A172 (cell line): ENCODE results near the gene RABL6. TPM values are rescaled to one million over a fixed set of nuclear protein-coding genes. Genes with fewer than 3 reads are reported as not detected.
"Not testable (repeated sequence)": the region's sequence is repeated elsewhere in the genome, so short reads cannot be mapped to it uniquely, and the experiment has no call there.

Experiments used
- DNase-seq: peaks from one replicate; pipeline ENCODE4 v3.0.0-alpha.2; 2015; ENCODE audit warnings: low spot score
- total RNA-seq: library from RNA; depleted of rRNA; stranded (reverse); fragments of >200 nt; shearing (Covaris generic); gene quantifications from 2 replicates; pipeline ENCODE4 v1.2.3, GENCODE V29; 2014; rRNA removed

Gene RABL6
- 138 and 144 TPM in 2 replicates for total RNA-seq

DNA sequence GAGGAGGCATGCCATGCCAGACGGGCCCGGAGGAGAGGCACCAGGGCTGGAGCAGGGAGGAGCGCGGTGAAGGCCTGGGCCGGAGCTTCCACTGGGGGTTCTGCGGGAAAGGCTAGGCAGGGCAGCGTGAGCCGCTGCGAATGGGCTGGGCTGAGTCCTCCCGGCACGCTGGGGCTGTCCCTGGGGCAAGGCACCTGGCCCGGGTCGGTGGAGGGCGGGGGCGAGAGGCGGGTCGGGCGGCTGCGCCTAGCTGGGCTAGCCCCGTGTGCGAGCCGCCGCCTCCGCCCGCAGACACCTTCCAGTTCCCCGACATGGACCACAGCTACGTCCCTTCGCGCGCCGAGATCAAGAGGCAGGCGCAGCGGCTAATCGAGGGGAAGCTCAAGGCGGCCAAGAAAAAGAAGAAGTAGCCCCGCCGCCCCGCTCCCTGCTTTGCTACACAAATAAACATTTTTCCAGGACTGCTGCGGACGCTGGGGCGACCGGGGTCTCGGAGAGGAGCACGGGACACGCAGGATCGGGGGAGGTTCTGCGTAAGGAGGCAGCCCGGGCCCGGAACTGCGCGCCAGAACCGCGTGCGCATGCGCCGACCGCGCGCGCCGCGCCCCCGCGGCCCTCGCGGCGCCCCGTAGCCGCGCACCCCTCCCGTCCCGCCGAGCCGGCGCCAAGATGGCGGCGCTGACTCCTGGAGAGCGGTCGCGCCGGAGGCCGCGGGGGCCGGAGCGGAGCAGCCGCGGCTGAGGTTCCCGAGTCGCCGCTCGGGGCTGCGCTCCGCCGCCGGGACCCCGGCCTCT lies at the start of gene RABL6:
Gene RABL6, plus strand, starts transcription at position 668 of the 794 bp plus-strand sequence. CDS start 249 bp downstream, outside the sequence.
- DNase-seq = peak; percentile 60

GRCh38 chr9:136759001-136759400 lies 48.7 kb upstream of the RABL6 start:
- no peak for DNase-seq

- DNase-seq = no peak
Measured at GRCh38 chr9:136759436-136760325, 48.1 kb upstream of the RABL6 start.

DNA sequence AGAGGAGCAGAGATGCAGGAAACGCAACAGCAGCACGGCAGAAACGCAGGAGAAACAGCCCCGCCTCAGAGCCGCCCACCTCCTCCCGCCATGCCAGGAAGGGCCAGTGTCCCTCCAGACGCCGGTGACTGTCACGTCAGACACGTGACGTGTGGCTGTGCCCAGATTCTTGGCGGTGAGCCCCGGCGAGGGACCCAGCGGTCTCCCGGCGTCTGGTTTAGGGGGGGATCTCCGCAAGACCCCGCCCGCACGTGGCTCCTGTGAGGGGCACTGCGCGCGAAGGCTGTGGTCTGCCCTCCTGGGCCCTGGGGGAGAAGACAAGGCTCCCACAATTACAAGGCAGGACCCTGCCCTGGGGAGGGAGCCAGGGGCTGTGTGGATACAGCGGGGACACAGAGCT lies 47.3 kb upstream of the RABL6 start:
- no peak for DNase-seq

DNA sequence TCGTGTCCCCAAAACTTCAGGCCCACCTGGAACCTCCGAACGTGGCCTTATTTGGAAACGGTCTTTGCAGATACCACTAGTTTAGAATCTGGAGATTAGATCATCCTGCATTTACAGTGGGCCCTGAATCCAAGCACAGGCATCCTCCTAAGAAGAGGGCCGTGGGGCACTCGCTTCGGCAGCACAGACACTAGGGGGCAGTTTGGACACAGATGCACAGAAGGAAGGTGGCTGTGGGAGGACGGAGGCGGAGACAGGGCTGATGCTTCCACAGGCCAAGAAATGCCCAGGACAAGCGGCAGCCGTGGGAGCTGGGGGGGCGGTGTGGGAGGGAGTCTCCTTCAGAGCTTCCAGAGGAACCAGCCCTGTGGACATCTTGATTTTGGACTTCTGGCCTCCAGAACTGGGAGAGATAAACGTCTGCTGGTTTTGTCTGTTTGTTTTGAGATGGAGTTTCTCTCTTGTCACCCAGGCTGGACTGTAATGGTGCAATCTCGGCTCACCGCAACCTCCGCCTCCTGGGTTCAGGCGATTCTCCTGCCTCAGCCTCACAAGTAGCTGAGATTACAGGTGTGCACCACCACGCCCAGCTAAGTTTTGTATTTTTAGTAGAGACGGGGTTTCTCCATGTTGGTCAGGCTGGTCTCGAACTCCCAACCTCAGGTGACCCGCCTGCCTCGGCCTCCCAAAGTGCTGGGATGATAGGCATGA lies 46.8 kb upstream of the RABL6 start:
- DNase-seq = peak; percentile 80

DNA sequence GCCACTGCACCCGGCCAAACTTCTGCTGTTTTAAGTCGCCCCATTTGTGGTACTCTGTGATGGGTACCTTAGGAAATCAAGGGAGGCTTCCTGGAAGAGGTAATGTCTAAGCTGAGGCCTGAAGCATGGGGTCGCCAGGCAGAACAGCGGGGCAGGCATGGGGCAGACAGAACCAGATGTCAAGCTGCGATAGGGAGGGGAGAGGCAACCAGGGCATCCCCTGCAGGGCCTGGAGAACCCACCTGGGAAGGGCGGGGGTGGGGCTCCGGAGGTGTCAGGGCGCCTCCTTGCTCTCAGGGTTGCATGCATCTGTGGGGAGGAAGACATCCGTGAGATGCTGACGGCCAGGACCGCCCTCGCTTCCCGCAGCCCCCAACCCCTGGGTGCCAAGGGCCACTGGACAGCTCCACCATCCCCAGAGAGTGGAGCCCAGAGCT lies 46.2 kb upstream of the RABL6 start:
- no peak for DNase-seq

DNA sequence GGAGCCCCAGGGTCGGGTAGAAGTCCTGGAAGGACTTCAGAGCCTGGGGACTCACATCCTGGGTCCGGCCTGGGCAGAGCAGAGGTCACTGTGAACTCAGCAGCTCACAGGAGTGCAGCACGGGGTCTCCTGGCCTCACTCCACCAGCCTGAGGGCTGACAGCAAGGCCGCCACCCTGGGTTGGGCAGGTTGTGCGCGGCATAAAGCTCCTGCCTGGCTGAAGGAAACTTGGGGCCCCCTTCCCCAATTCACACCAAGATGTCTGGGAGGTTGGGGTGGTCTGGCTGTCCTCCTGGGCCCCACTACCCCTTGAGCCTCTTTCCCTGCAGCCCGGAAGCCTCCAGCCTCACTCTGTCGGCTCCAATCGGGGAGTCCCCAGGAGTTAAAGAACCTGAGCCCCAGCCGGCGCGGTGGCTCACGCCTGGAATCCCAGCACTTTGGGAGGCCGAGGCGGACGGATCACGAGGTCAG lies 45.5 kb upstream of the RABL6 start:
- DNase-seq = no peak

GRCh38 chr9:136762915-136763648 lies 44.7 kb upstream of the RABL6 start:
- DNase-seq = no peak

DNA sequence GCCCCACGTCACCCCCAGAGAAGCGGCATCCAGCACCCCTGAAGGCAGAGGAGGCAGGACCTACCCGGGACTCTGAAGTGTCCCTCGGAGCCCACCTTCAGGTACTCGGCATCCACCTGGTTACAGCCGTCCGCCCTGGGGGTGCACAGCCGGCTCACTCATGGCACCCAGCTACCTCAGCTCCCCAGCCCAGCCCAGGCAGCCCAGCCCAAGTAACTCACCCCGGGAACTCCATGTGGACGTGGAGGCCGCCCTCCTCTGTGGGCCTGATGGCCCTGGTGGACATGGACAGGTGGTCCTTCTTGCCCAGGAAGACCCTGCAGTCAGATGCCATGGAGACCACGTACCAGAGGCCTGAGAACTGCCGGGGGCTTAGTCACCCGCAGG lies 44.1 kb upstream of the RABL6 start:
- DNase-seq = no peak

DNA sequence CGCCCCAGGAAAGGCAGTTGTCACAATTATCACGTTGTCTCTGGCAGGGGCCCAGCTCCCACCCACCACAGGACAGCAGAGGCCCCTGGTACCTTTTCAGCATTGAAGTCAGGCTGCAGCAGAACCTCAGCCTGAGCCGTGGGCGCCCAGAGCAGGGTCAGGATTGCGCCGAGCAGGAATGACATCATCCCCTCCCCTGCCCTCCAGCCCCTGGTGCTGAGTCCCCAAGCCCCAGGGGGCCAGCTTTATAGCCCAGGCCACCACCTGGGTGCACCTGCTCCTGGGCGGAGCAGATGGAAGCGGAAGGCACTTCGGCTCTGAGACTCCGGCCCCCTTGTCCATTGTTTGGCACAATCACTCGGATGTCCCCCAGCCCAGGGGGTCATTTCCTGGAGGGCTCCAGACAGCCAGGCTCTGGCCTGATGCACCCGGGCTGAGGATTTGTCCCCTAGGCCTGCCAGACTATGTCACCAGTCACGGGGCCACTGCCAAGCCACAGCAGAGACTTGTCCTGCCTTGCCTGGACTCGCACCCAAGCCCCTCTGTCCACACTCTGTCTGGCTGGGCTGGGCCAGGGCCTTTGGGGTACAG lies 43.4 kb upstream of the RABL6 start, which contains the start of gene LCN15:
Gene LCN15, minus strand, starts transcription at position 218 of the 591 bp plus-strand sequence. Its CDS starts 30 bp downstream, at position 188.
- no peak for DNase-seq

DNA sequence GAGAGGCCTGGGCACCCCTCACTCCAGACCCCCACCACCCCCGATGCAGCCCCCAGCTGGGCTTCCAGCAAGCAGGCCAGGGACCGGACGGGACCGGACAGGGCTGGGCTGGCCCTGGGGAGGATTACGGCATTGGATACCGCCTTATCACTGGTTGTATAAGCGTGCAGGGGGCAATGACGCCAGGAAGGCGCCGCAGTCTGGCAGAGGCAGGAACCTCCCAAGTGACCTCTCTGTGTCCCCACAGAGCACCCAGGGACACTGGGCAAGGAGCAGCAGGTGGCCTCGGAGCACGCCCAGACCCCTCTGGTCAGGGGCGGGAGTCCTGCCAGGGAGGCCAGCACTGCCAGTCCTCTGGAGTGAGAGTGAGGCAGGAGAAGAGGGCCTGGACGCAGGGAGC lies 42.7 kb upstream of the RABL6 start:
- no peak for DNase-seq

GRCh38 chr9:136765745-136766409 lies 41.9 kb upstream of the RABL6 start:
- not testable (repeated sequence) for DNase-seq

- DNase-seq = peak; percentile 88
Measured at GRCh38 chr9:136766410-136767120, 41.2 kb upstream of the RABL6 start.

GRCh38 chr9:136769710-136770191 lies 38.0 kb upstream of the RABL6 start:
- DNase-seq = no peak

DNA sequence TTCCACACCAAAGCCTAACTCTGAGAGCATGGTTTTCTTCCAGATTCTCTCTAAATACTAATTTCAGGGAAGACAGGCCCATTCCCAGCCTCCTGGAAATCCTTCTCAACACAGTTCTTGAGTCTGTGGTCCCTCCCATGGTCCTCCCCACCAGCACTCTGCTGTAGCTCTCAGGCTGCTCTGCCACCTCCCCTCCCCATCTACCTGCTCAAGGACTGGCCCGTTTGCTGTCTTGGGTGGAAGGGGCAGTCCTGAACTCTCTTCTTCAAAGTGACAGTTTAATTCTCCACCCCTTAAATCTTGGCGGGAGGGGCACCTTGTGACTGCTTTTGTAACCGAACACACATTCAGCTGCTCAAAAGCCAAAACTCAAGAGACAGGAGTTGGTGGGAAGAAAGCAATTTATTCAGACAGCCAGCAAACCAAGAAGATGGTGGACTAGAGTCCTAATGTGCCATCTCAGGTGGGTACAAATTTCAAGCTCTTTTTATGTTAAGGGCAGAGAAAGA lies 35.8 kb upstream of the RABL6 start:
- no peak for DNase-seq

DNA sequence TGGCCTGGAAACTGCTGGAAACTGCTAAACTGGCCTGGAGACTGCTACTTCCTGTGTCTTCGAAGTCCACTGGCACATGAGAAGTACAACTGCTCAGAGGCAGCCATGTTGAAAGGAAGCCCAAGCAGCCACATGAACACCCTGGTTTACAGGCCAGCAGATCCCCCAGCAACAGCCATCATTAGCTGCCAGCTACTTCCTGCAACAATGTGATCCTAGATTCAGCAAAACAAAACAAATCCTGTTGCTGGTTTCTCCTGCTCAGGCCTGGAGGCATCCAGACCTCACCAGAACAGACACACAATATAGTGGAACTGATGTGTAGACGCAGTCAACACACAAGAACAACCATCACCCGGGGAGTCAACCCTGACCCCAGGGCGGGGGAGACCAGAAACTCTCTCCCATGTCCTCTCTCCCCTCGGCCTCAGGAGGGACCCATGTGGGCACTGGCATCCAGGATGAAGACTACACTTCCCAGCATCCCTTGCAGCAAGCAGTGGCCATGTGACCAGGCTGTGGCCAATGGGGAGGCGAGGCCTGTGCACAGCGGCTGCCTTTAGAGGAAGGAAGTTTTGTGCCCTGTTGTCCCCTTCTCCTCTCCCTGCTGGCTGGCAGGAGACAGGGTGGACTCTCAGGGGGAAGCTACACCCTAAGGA lies 34.2 kb upstream of the RABL6 start:
- DNase-seq = no peak

DNA sequence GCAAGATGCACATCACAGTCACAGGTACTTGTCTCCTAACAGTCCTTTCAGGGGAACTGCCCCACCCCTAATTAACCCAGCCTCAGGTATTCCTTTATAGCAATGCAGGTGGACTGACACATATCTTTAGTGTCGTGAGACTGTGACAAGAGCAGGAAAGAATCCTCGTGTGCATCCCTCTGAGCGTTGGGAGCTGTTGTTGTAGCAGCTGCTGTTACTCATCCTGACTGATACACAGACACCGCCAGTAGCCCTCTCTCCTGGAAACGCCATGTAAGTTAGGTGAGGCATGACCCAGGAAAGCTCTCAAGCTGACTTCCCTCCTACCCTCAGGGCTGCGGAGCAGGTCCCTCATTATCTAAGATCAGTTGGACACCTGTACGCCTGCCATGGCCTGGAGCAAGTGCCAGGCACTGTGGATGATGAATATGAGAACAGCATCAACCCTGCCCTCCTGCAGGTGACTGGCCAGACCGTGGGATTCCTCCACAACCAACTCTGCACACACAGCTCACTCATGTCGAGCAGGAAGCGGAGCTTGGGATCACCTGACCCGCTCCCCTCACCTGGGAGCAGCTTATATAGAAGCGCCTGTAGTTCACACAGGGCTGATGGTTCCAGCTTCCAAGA lies 33.2 kb upstream of the RABL6 start:
- no peak for DNase-seq

- no peak for DNase-seq
Measured at GRCh38 chr9:136775191-136775590, 32.6 kb upstream of the RABL6 start.
